WI38 (cell line): ENCODE data around the gene SCAI.

Experiments used
- H3K4me3 ChIP-seq: 2 replicates; pipeline ENCODE4 v1.5.1; 2011; ENCODE audit warnings: low read depth, mild to moderate bottlenecking, control low read depth, low read length
- CTCF ChIP-seq: IDR thresholded peaks from 2 replicates; pipeline ENCODE4 v1.5.1; 2012; ENCODE audit warnings: low read depth, mild to moderate bottlenecking, control low read depth, low read length

SCAI gene

GRCh38 chr9:125161284-125161918 is 18.1 kb upstream of the SCAI start:
- no peak overlapping the region for H3K4me3 ChIP-seq
- no peak for TF ChIP-seq CTCF

GRCh38 chr9:125160750-125161149 is 17.4 kb upstream of the SCAI start:
- TF ChIP-seq CTCF: no peak

GRCh38 chr9:125156551-125156950 is 13.2 kb upstream of the SCAI start:
- no peak overlapping the region for H3K4me3 ChIP-seq
- TF ChIP-seq CTCF: no peak

More at GRCh38 chr9:125160750-125161149, 17.4 kb upstream of the SCAI start:
- no peak overlapping the region for H3K4me3 ChIP-seq

DNA sequence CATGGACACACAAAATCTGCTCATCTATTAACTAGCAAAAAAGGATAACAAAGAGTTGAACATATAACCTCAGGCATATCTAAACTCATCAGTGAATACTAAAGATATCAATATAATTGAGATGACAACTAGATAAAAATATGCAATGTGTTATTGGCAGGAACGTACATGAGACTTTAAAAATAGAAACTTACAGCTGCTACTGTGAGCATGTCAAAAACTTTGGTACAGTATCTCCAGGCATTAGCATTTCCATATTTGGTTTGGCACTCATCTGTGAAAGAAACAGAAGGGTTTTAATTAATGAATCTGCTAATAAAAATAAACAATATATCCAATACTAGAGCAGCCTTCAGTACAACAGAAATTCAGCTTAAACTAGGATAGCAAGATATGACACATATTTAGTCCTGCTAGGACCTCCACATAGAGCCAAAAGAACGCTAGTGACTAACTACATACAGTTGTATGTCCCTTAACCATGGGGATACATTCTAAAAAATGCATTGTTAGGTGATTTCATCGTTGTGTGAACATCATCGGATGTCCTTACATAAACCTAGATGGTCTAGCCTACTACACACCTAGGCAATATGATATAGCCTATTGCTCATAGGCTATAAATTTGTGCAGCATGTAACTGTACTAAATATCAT is 10.5 kb upstream of the SCAI start:
- H3K4me3 ChIP-seq: no peak overlapping the region
- TF ChIP-seq CTCF: no peak

DNA sequence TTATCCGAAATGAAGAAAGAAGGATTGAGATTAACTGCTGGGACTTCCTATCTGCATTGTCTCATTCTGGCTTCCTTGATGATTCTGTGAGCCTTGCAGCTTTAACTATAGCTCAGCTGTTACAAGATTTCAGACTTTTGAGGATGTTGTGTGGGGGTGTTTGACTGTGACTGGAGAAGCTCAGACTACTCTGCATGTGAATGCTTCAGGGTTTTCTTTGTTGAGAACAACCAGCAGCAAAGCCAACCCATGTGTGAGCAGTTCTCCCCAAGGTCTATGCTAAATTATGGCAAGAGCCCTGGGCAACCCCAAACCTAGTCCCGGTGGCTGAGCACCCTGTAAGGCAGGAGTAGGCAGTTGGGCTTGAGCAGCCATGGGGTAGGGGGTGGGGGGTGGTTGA is 8.4 kb upstream of the SCAI start:
- no peak for TF ChIP-seq CTCF
- H3K4me3 ChIP-seq: no peak overlapping the region

DNA sequence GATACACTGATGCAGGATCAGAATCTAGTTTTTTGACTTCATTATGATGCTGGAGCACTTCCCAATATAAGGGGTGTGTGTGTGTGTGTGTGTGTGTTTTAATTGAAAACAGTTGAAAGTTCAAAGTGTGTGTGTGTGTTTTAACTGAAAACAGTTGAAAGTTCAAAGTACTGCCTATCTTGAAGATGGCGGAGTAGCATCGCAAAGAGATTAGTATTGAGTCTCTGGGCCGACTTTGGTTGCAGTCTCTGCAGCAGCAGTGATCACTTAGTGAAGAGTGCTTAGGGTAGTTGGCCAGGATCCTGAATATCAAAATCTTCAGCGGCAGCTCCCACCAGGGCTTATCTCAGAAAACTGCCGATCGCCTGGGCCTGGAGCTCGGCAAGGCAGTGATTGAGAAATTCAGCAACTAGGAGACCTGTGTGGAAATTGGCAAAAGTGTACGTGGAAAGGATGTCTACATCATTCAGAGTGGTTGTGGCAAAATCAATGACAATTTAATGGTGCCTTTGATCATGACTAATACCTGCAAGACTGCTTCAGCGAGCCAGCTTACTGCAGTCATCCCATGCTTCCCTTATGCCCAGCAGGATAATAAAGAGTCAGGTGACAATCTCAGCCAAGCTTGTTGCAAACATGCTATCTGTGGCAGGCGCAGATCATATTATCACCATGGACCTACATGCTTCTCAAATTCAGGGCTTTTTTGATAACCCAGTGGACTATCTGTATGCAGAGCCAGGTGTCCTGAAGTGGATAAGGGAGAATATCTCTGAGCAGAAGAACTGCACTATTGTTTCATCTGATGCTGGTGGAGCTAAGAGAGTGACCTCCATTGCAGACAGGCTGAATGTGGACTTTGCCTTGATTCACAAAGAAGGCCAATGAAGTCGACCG is 7.3 kb upstream of the SCAI start:
- TF ChIP-seq CTCF: no peak
- H3K4me3 ChIP-seq: no peak overlapping the region
